GM18505 (cell line): Measurements from ENCODE around the gene PAF1.

ENCODE experiments used
- ATAC-seq: cut with Tn5 transposase; IDR thresholded peaks from one replicate; pipeline ENCODE4 v1.9.1; 2021; ENCODE audit not compliant: unreplicated experiment
- POLR2A ChIP-seq: IDR thresholded peaks from 4 replicates; pipeline ENCODE4 v1.6.1; 2011; ENCODE audit warnings: borderline replicate concordance; ENCODE audit not compliant: insufficient read depth, insufficient read length; ENCODE audit errors: extremely low read depth

The PAF1 gene

GRCh38 chr19:39413272-39413910, 22.5 kb upstream of the PAF1 start:
- TF ChIP-seq POLR2A = no peak
- ATAC-seq = no peak

DNA sequence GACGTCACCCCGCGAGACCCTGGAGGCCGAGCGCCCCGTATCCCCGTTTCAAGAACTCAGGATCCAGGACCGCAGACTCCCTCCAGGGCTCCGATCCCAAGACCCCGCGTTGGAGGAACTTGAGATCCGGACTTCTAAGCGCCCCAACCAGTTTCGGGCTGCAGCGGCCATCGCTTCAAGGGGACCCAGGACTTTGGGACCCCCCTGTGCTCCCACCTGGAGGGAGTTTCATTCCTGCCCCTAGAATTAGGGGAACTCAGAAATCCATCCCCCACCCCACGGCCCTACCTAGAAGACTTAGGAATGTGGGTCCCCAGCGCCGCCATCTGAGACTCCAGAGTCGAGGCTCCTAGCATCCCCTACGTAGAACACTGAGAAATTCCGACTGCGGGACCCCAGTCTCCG, 22.0 kb upstream of the PAF1 start:
- ATAC-seq = no peak
- no peak for TF ChIP-seq POLR2A

- ATAC-seq = peak; percentile 42
- peak; percentile 97 for TF ChIP-seq POLR2A
Measured at GRCh38 chr19:39412100-39412866, 21.4 kb upstream of the PAF1 start, which contains the start of gene PLEKHG2. TSS of gene PLEKHG2 (plus strand) at chr19:39412669. CDS start at chr19:39414087, 1,418 bp downstream.

GRCh38 chr19:39411832-39412099, 20.9 kb upstream of the PAF1 start:
- no peak for TF ChIP-seq POLR2A
- ATAC-seq = peak; percentile 24

- TF ChIP-seq POLR2A = peak; percentile 46
- ATAC-seq = no peak
Measured at GRCh38 chr19:39411081-39411831, 20.4 kb upstream of the PAF1 start.

DNA sequence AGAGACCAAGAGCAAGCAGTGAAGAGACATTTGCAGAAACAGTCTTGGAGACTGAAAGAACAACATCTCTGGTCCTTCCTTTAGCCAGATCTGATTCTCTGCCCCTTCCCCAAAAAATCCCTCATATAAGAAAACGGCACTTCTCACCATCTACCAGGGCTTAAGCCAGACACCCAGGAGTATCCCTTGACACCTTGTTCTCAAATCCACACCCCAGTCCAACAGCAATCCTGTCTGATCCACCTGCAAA, 19.9 kb upstream of the PAF1 start:
- no peak for ATAC-seq
- no peak for TF ChIP-seq POLR2A

GRCh38 chr19:39410017-39410830, 19.3 kb upstream of the PAF1 start:
- ATAC-seq = no peak
- peak; percentile 68 for TF ChIP-seq POLR2A

DNA sequence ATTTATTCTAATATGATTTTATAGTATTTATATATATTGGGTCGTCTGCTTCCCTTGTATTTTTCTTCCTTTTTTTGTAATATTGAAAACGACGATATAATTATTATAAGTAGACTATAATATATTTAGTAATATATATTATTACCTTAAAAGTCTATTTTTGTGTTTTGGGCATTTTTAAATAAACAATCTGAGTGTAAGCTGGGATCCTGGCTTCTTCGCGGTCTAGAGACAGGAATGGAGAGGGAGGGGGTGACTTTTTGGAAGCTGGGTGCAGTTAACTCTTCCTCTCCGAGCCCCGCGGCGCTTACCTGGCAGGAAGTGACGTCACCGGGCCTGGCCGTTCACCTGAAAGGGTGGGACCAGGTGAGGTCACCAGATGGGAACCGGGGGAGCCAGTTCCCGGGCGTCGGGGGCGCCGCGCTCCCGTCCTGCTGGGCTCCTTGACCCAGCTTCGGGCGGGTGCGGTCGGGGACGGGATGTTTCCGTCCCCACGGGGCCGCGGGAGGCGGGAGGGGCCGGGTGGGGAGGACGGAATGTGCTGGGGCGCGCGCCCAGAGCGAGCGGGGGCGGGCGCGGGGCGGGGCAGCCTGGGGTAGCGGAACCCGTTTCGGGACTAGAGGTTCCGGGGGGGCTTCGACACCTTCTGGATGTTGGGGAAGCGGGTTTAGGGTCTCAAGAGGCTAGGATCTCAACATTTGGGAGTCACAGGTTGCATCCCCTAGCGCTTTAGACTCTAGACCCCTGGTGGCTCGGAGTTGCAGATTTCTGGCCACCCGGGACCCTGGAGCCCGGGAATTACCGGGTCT, 18.5 kb upstream of the PAF1 start:
- ATAC-seq = no peak
- peak; percentile 68 for TF ChIP-seq POLR2A

GRCh38 chr19:39408392-39409207, 17.7 kb upstream of the PAF1 start:
- TF ChIP-seq POLR2A = no peak
- no peak for ATAC-seq

DNA sequence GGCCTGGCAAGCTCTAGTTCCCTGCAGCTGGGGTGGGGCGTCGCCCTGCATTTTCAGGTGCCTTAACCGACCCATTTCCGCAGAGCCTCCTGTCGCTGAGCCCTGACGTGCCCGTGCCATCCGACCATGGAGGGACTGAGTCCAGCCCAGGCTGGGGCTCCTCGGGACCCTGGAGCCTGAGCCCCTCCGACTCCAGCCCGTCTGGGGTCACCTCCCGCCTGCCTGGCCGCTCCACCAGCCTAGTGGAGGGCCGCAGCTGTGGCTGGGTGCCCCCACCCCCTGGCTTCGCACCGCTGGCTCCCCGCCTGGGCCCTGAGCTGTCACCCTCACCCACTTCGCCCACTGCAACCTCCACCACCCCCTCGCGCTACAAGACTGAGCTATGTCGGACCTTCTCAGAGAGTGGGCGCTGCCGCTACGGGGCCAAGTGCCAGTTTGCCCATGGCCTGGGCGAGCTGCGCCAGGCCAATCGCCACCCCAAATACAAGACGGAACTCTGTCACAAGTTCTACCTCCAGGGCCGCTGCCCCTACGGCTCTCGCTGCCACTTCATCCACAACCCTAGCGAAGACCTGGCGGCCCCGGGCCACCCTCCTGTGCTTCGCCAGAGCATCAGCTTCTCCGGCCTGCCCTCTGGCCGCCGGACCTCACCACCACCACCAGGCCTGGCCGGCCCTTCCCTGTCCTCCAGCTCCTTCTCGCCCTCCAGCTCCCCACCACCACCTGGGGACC, 16.9 kb upstream of the PAF1 start:
- TF ChIP-seq POLR2A = peak; percentile 68
- ATAC-seq = no peak

- no peak for ATAC-seq
- no peak for TF ChIP-seq POLR2A
Measured at GRCh38 chr19:39407410-39407659, 16.4 kb upstream of the PAF1 start.
